DOHH2 (cell line): ENCODE data around the gene CMTR2.

Experiments used
- EZH2phosphoT487 ChIP-seq: fragments of 200-600 bp; sonication (generic); IDR thresholded peaks from 2 replicates; pipeline ENCODE4 v1.6.1; 2017; ENCODE audit warnings: borderline replicate concordance, mild to moderate bottlenecking, antibody characterized with exemption, low read length, moderate library complexity, mixed read lengths
- TF ChIP-seq, protein P1 (sequence below): fragments of 200-600 bp; sonication (generic); IDR thresholded peaks from one replicate; pipeline ENCODE4 v1.5.1; 2014; ENCODE audit warnings: antibody characterized with exemption, mild to moderate bottlenecking, low read depth, low read length; ENCODE audit not compliant: poor library complexity, severe bottlenecking

DNA sequence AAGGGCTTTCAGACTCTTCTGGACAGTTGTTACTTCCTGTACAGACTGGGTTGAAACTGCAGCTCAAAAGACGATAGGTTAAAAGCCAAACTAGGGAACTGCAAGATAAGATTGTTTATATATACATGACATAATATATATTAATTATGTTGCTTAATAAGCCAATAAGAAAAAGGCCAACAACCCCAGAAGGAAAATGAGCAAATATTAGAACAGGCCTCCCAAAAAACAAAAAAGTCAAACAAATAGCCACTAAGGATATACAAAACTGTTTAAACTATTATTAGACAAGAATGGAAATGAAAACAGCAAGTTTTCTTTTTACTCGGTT is 495 bp upstream of the CMTR2 start:
- TF ChIP-seq, protein P1, sequence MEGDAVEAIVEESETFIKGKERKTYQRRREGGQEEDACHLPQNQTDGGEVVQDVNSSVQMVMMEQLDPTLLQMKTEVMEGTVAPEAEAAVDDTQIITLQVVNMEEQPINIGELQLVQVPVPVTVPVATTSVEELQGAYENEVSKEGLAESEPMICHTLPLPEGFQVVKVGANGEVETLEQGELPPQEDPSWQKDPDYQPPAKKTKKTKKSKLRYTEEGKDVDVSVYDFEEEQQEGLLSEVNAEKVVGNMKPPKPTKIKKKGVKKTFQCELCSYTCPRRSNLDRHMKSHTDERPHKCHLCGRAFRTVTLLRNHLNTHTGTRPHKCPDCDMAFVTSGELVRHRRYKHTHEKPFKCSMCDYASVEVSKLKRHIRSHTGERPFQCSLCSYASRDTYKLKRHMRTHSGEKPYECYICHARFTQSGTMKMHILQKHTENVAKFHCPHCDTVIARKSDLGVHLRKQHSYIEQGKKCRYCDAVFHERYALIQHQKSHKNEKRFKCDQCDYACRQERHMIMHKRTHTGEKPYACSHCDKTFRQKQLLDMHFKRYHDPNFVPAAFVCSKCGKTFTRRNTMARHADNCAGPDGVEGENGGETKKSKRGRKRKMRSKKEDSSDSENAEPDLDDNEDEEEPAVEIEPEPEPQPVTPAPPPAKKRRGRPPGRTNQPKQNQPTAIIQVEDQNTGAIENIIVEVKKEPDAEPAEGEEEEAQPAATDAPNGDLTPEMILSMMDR = no peak
- TF ChIP-seq EZH2phosphoT487 = no peak
